ENCODE measurements around the gene TAF4B.

Gene TAF4B

GRCh38 chr18:26317398-26317797 lies 91.2 kb downstream of the TAF4B start:
- H3K9me3 ChIP-seq (ENCODE audit: insufficient read depth, low read length, severe bottlenecking) = no peaks in the 10 kb centered on the region
- H4K20me1 ChIP-seq (ENCODE audit: insufficient read depth, low read length) = no peaks in the 10 kb centered on the region
- no peak overlapping the region for H3K4me2 ChIP-seq (ENCODE audit: insufficient read depth, low read length)
- H3K27me3 ChIP-seq (ENCODE audit: insufficient read depth, low read length, poor library complexity) = no peaks in the 10 kb centered on the region
- ATAC-seq (ENCODE audit: insufficient read depth, low read depth) (no peak), DNase-seq (no peak)
- no peaks in the 10 kb centered on the region for H3K79me2 ChIP-seq (ENCODE audit: insufficient read depth, low read length)
- TF ChIP-seq CTCF (IDR thresholded peaks at IDR 0.05; ENCODE audit: borderline replicate concordance, extremely low read depth, low read length, poor library complexity, severe bottlenecking) (no peak), EZH2 (IDR thresholded peaks at IDR 0.05; ENCODE audit: borderline replicate concordance, low read depth, low read length, severe bottlenecking) (no peak)
- H2AFZ ChIP-seq (ENCODE audit: low read depth, low read length) = no peak overlapping the region
- H3K4me1 ChIP-seq (ENCODE audit: insufficient read depth, low read length) = no peaks in the 10 kb centered on the region
- H3K27ac ChIP-seq (ENCODE audit: low read length) = no peak overlapping the region
- H3K9ac ChIP-seq (ENCODE audit: low read depth, low read length) = no peak overlapping the region
- H3K4me3 ChIP-seq (ENCODE audit: low read depth in 1 of 2, low read length in 2 of 2) = no peak overlapping the region
- peaks cover 6% of the 10 kb centered on the region; the same call in 1 of the 2 replicates for H3K36me3 ChIP-seq (ENCODE audit: insufficient read depth, low read length)

- Histone ChIP-seq H3K79me2 (ENCODE audit: insufficient read depth, low read length) (no peaks in the 10 kb centered on the region), H4K20me1 (ENCODE audit: insufficient read depth, low read length) (no peaks in the 10 kb centered on the region), H3K27me3 (ENCODE audit: insufficient read depth, low read length, poor library complexity) (no peaks in the 10 kb centered on the region), H3K4me2 (ENCODE audit: insufficient read depth, low read length) (no peak overlapping the region), H3K9me3 (ENCODE audit: insufficient read depth, low read length, severe bottlenecking) (no peaks in the 10 kb centered on the region), H3K36me3 (ENCODE audit: insufficient read depth, low read length) (peaks cover 16% of the 10 kb centered on the region; the same call in 1 of the 2 replicates), H3K4me3 (ENCODE audit: low read depth in 1 of 2, low read length in 2 of 2) (no peak overlapping the region), H2AFZ (ENCODE audit: low read depth, low read length) (no peak overlapping the region), H3K27ac (ENCODE audit: low read length) (no peak overlapping the region), H3K9ac (ENCODE audit: low read depth, low read length) (no peak overlapping the region), H3K4me1 (ENCODE audit: insufficient read depth, low read length) (no peaks in the 10 kb centered on the region)
- ATAC-seq (ENCODE audit: insufficient read depth, low read depth) (no peak), DNase-seq (no peak)
- TF ChIP-seq CTCF (IDR thresholded peaks at IDR 0.05; ENCODE audit: borderline replicate concordance, extremely low read depth, low read length, poor library complexity, severe bottlenecking) = no peak
- no peak for TF ChIP-seq EZH2 (IDR thresholded peaks at IDR 0.05; ENCODE audit: borderline replicate concordance, low read depth, low read length, severe bottlenecking)
These were observed 94.4 kb downstream of the TAF4B start for GRCh38 chr18:26320686-26321085.

- no peaks in the 10 kb centered on the region for H3K27me3 ChIP-seq (ENCODE audit: insufficient read depth, low read length, poor library complexity)
- H3K4me2 ChIP-seq (ENCODE audit: insufficient read depth, low read length) = no peak overlapping the region
- H3K4me1 ChIP-seq (ENCODE audit: insufficient read depth, low read length) = no peaks in the 10 kb centered on the region
- no peak for DNase-seq
- H3K9ac ChIP-seq (ENCODE audit: low read depth, low read length) = no peak overlapping the region
- no peaks in the 10 kb centered on the region for H3K9me3 ChIP-seq (ENCODE audit: insufficient read depth, low read length, severe bottlenecking)
- no peak overlapping the region for H2AFZ ChIP-seq (ENCODE audit: low read depth, low read length)
- H3K79me2 ChIP-seq (ENCODE audit: insufficient read depth, low read length) = no peaks in the 10 kb centered on the region
- no peaks in the 10 kb centered on the region for H4K20me1 ChIP-seq (ENCODE audit: insufficient read depth, low read length)
- no peak overlapping the region for H3K27ac ChIP-seq (ENCODE audit: low read length)
- TF ChIP-seq EZH2 (IDR thresholded peaks at IDR 0.05; ENCODE audit: borderline replicate concordance, low read depth, low read length, severe bottlenecking) = no peak
- no peak for TF ChIP-seq CTCF (IDR thresholded peaks at IDR 0.05; ENCODE audit: borderline replicate concordance, extremely low read depth, low read length, poor library complexity, severe bottlenecking)
- H3K36me3 ChIP-seq (ENCODE audit: insufficient read depth, low read length) = peaks cover 10% of the 10 kb centered on the region; the same call in 1 of the 2 replicates
- no peak for ATAC-seq (ENCODE audit: insufficient read depth, low read depth)
- H3K4me3 ChIP-seq (ENCODE audit: low read depth in 1 of 2, low read length in 2 of 2) = no peak overlapping the region
These were observed 96.8 kb downstream of the TAF4B start for GRCh38 chr18:26322890-26323653.
